ENCODE data around the gene MICALL1. TPM values are rescaled to one million over a fixed set of nuclear protein-coding genes. Genes with fewer than 3 reads are reported as not detected.

The MICALL1 gene
- total and polyA plus RNA-seq, 2 donors, result 5.5 to 13.7 TPM

DNA sequence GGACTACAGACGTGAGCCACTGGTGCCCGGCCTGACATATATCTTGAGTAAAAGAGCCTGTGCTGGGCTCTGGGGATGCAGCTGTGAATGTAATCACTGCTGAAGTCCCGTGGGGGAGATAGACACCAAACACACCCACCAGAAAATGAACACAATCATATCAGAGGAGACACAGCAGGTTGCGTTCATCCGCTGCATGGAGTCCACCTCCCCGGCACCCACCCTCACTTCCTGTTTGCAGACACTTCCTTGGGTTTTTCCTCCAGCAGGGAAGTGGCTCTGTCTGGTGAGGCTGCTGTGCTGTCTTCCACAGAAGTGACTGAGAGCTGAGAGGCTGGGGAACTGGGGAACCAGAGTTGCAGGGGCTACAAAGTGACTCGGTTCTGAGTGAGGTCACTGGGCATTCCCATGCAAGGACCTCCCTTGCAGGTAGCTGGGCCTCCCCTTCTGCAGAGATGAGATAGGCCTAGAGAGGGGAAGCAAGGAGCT lies 7.2 kb downstream of the MICALL1 start:
- Histone ChIP-seq H3K27ac (ENCODE audit: low read depth in 1 of 2, low read length in 1 of 2) (no peak overlapping the region), H3K4me1 (ENCODE audit: control insufficient read depth in 2 of 2, insufficient read depth in 2 of 2, low read length in 2 of 2) (peaks cover 0 to 1% of the 10 kb centered on the region in 2 donors), H3K4me3 (ENCODE audit: low read length in 2 of 2) (no peak overlapping the region), H3K36me3 (ENCODE audit: control insufficient read depth in 2 of 2, insufficient read depth in 2 of 2, low read length in 1 of 2) (peaks cover 19 to 30% of the 10 kb centered on the region in 2 donors), H3K9me3 (ENCODE audit: control insufficient read depth in 2 of 2, insufficient read depth in 1 of 2, low read length in 1 of 2) (no peaks in the 10 kb centered on the region), H3K27me3 (ENCODE audit: control insufficient read depth in 2 of 2, insufficient read depth in 1 of 2, low read length in 1 of 2) (no peaks in the 10 kb centered on the region)
- DNase-seq (ENCODE audit: low read depth in 6 of 9, low spot score in 9 of 9), result no peak
- WGBS, result 94% methylated on average over 7 of the region's 7 CpGs

GRCh38 chr22:37916311-37916710 lies 10.2 kb downstream of the MICALL1 start:
- no peaks in the 10 kb centered on the region for H3K9me3 ChIP-seq (ENCODE audit: control insufficient read depth in 2 of 2, insufficient read depth in 1 of 2, low read length in 1 of 2)
- H3K4me1 ChIP-seq (ENCODE audit: control insufficient read depth in 2 of 2, insufficient read depth in 2 of 2, low read length in 2 of 2), result peaks cover 0 to 3% of the 10 kb centered on the region in 2 donors
- peaks cover 19 to 40% of the 10 kb centered on the region in 2 donors for H3K36me3 ChIP-seq (ENCODE audit: control insufficient read depth in 2 of 2, insufficient read depth in 2 of 2, low read length in 1 of 2)
- H3K27ac ChIP-seq (ENCODE audit: low read depth in 1 of 2, low read length in 1 of 2), result no peak overlapping the region
- 96% methylated on average over 5 of the region's 5 CpGs for WGBS
- no peak for DNase-seq (ENCODE audit: low read depth in 6 of 9, low spot score in 9 of 9)
- no peak overlapping the region for H3K4me3 ChIP-seq (ENCODE audit: low read length in 2 of 2)
- H3K27me3 ChIP-seq (ENCODE audit: control insufficient read depth in 2 of 2, insufficient read depth in 1 of 2, low read length in 1 of 2), result no peaks in the 10 kb centered on the region

GRCh38 chr22:37917874-37918548 lies 11.9 kb downstream of the MICALL1 start:
- WGBS, result 90% methylated on average over 4 of the region's 4 CpGs
- no peak for DNase-seq (ENCODE audit: low read depth in 6 of 9, low spot score in 9 of 9)
- no peak overlapping the region for H3K27ac ChIP-seq (ENCODE audit: low read depth in 1 of 2, low read length in 1 of 2)
- H3K36me3 ChIP-seq (ENCODE audit: control insufficient read depth in 2 of 2, insufficient read depth in 2 of 2, low read length in 1 of 2), result peaks cover 26 to 35% of the 10 kb centered on the region in 2 donors
- no peaks in the 10 kb centered on the region for H3K9me3 ChIP-seq (ENCODE audit: control insufficient read depth in 2 of 2, insufficient read depth in 1 of 2, low read length in 1 of 2)
- H3K27me3 ChIP-seq (ENCODE audit: control insufficient read depth in 2 of 2, insufficient read depth in 1 of 2, low read length in 1 of 2), result no peaks in the 10 kb centered on the region
- peaks cover 0 to 3% of the 10 kb centered on the region in 2 donors for H3K4me1 ChIP-seq (ENCODE audit: control insufficient read depth in 2 of 2, insufficient read depth in 2 of 2, low read length in 2 of 2)
- no peak overlapping the region for H3K4me3 ChIP-seq (ENCODE audit: low read length in 2 of 2)

DNA sequence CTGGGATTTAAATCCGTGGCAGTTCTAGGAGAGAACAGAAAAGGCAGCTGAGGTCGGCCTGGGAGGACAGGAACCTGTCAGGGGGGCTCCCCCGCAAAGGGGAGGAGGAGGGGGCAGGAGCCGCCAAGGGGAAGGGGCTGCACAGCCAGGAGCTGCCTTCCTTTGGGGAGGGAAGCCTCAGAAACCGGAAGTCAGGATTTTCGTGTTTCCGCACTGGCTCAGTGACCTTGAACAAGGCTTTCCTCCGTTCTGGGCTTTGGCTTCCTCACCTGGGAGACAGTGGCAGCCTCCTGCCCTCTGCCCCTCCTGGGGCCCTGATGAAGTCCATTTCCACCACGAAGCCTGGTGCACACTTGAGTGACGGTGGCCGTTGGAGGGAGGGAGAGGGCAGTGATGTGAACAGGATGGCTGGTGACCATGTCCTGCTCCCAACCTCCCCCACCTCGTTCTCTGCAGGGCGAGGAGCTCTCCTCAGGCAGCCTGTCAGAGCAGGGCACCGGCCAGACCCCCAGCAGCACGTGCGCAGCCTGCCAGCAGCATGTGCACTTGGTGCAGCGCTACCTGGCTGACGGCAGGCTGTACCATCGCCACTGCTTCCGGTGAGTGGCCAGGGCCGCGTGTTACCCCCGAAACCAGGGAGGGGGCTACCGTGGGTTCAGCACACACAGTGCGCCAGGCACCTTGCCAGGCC lies 12.6 kb downstream of the MICALL1 start:
- 96% methylated on average over 25 of the region's 25 CpGs for WGBS
- H3K27me3 ChIP-seq (ENCODE audit: control insufficient read depth in 2 of 2, insufficient read depth in 1 of 2, low read length in 1 of 2), result no peaks in the 10 kb centered on the region
- no peak overlapping the region for H3K27ac ChIP-seq (ENCODE audit: low read depth in 1 of 2, low read length in 1 of 2)
- H3K4me3 ChIP-seq (ENCODE audit: low read length in 2 of 2), result no peak overlapping the region
- no peak for DNase-seq (ENCODE audit: low read depth in 6 of 9, low spot score in 9 of 9)
- H3K36me3 ChIP-seq (ENCODE audit: control insufficient read depth in 2 of 2, insufficient read depth in 2 of 2, low read length in 1 of 2), result peaks cover 22 to 35% of the 10 kb centered on the region in 2 donors
- H3K9me3 ChIP-seq (ENCODE audit: control insufficient read depth in 2 of 2, insufficient read depth in 1 of 2, low read length in 1 of 2), result no peaks in the 10 kb centered on the region
- H3K4me1 ChIP-seq (ENCODE audit: control insufficient read depth in 2 of 2, insufficient read depth in 2 of 2, low read length in 2 of 2), result peaks cover 0 to 3% of the 10 kb centered on the region in 2 donors

DNA sequence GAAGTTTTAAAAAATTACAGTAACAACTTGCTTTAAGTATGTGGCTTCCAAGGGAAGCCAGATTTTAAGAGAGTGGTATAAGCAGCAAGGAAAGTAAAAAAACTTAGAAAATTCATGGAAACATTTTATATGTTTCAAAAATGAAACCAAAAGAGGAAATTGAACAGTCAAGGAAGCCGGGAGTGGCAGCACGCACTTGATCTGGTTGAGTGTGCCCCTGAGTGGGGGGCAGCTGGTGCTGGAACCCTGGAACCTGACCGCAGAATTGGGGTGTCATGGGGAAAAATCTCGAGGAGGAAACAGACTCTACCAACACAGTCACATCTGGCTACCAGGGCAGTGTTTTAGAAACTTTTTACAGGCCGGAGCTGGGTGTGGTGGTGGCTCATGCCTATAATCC lies 14.0 kb downstream of the MICALL1 start:
- no peak for DNase-seq (ENCODE audit: low read depth in 6 of 9, low spot score in 9 of 9)
- H3K27ac ChIP-seq (ENCODE audit: low read depth in 1 of 2, low read length in 1 of 2), result no peak overlapping the region
- 25% methylated on average over 5 of the region's 5 CpGs for WGBS
- no peak overlapping the region for H3K4me3 ChIP-seq (ENCODE audit: low read length in 2 of 2)
- peaks cover 0 to 3% of the 10 kb centered on the region in 2 donors for H3K4me1 ChIP-seq (ENCODE audit: control insufficient read depth in 2 of 2, insufficient read depth in 2 of 2, low read length in 2 of 2)
- H3K27me3 ChIP-seq (ENCODE audit: control insufficient read depth in 2 of 2, insufficient read depth in 1 of 2, low read length in 1 of 2), result no peaks in the 10 kb centered on the region
- H3K9me3 ChIP-seq (ENCODE audit: control insufficient read depth in 2 of 2, insufficient read depth in 1 of 2, low read length in 1 of 2), result no peaks in the 10 kb centered on the region
- peaks cover 22 to 39% of the 10 kb centered on the region in 2 donors for H3K36me3 ChIP-seq (ENCODE audit: control insufficient read depth in 2 of 2, insufficient read depth in 2 of 2, low read length in 1 of 2)

DNA sequence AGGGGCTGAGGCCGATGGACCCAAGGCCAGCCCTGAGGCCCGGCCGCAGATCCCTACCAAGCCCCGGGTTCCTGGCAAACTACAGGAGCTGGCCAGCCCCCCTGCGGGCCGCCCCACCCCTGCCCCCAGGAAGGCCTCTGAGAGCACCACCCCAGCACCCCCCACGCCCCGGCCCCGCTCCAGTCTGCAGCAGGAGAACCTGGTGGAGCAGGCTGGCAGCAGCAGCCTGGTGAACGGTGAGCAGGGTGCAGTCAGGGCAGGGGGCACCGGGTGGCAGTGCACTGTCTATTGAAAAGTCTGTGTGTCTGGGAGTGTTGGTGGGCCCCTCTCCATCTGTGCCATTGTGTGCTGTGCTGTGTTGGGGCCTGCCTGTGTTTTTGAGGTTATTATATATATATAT lies 16.1 kb downstream of the MICALL1 start:
- Histone ChIP-seq H3K4me1 (ENCODE audit: control insufficient read depth in 2 of 2, insufficient read depth in 2 of 2, low read length in 2 of 2) (peaks cover 0 to 3% of the 10 kb centered on the region in 2 donors), H3K27ac (ENCODE audit: low read depth in 1 of 2, low read length in 1 of 2) (no peak overlapping the region), H3K9me3 (ENCODE audit: control insufficient read depth in 2 of 2, insufficient read depth in 1 of 2, low read length in 1 of 2) (no peaks in the 10 kb centered on the region), H3K4me3 (ENCODE audit: low read length in 2 of 2) (no peak overlapping the region), H3K36me3 (ENCODE audit: control insufficient read depth in 2 of 2, insufficient read depth in 2 of 2, low read length in 1 of 2) (peaks cover 23 to 46% of the 10 kb centered on the region in 2 donors), H3K27me3 (ENCODE audit: control insufficient read depth in 2 of 2, insufficient read depth in 1 of 2, low read length in 1 of 2) (no peaks in the 10 kb centered on the region)
- 97% methylated on average over 11 of the region's 11 CpGs for WGBS
- DNase-seq (ENCODE audit: low read depth in 6 of 9, low spot score in 9 of 9), result no peak

- H3K27me3 ChIP-seq (ENCODE audit: control insufficient read depth in 2 of 2, insufficient read depth in 1 of 2, low read length in 1 of 2), result no peaks in the 10 kb centered on the region
- no peak for DNase-seq (ENCODE audit: low read depth in 6 of 9, low spot score in 9 of 9)
- no peak overlapping the region for H3K4me3 ChIP-seq (ENCODE audit: low read length in 2 of 2)
- H3K9me3 ChIP-seq (ENCODE audit: control insufficient read depth in 2 of 2, insufficient read depth in 1 of 2, low read length in 1 of 2), result no peaks in the 10 kb centered on the region
- 97% methylated on average over 4 of the region's 4 CpGs for WGBS
- no peak overlapping the region for H3K27ac ChIP-seq (ENCODE audit: low read depth in 1 of 2, low read length in 1 of 2)
- peaks cover 17 to 33% of the 10 kb centered on the region in 2 donors for H3K36me3 ChIP-seq (ENCODE audit: control insufficient read depth in 2 of 2, insufficient read depth in 2 of 2, low read length in 1 of 2)
- H3K4me1 ChIP-seq (ENCODE audit: control insufficient read depth in 2 of 2, insufficient read depth in 2 of 2, low read length in 2 of 2), result no peaks in the 10 kb centered on the region
These were observed 17.8 kb downstream of the MICALL1 start for GRCh38 chr22:37923927-37924326.

DNA sequence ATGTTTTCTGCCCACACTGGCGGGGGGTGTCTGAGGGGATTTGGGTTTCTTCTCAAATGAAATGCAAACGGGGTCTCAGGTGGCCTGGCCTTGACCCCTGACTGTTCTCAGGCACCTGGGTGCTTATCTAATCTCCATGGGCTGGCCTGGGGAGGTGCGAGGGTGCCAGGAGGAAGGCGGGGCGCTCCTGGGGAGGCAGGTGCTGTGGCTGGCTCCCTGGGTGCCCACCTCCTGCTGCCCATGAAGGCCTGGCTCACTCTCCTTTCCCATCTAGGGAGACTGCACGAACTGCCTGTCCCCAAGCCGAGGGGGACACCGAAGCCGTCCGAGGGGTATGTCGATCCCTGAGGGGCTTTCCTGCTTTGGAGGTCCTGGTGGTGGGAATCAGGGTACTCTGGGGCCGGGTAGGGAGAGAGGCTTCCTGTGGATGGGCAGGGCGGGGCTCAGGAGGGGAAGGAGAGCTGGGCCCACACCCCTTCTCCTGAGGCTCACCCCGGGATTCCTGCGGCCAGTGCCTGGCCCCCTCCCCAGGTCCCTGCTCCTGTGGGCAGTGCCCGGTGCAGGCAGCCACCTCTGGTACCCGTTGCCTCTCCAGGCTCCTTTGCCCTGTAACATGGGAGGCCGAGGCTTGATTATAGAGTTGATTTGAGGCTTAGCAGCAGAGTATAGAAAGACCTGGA lies 18.4 kb downstream of the MICALL1 start:
- H3K27me3 ChIP-seq (ENCODE audit: control insufficient read depth in 2 of 2, insufficient read depth in 1 of 2, low read length in 1 of 2), result no peaks in the 10 kb centered on the region
- no peak for DNase-seq (ENCODE audit: low read depth in 6 of 9, low spot score in 9 of 9)
- H3K36me3 ChIP-seq (ENCODE audit: control insufficient read depth in 2 of 2, insufficient read depth in 2 of 2, low read length in 1 of 2), result peaks cover 17 to 31% of the 10 kb centered on the region in 2 donors
- no peaks in the 10 kb centered on the region for H3K9me3 ChIP-seq (ENCODE audit: control insufficient read depth in 2 of 2, insufficient read depth in 1 of 2, low read length in 1 of 2)
- no peaks in the 10 kb centered on the region for H3K4me1 ChIP-seq (ENCODE audit: control insufficient read depth in 2 of 2, insufficient read depth in 2 of 2, low read length in 2 of 2)
- no peak overlapping the region for H3K27ac ChIP-seq (ENCODE audit: low read depth in 1 of 2, low read length in 1 of 2)
- H3K4me3 ChIP-seq (ENCODE audit: low read length in 2 of 2), result no peak overlapping the region
- WGBS, result 97% methylated on average over 18 of the region's 18 CpGs

- Histone ChIP-seq H3K9me3 (ENCODE audit: control insufficient read depth in 2 of 2, insufficient read depth in 1 of 2, low read length in 1 of 2) (no peaks in the 10 kb centered on the region), H3K4me1 (ENCODE audit: control insufficient read depth in 2 of 2, insufficient read depth in 2 of 2, low read length in 2 of 2) (no peaks in the 10 kb centered on the region), H3K27ac (ENCODE audit: low read depth in 1 of 2, low read length in 1 of 2) (no peak overlapping the region), H3K4me3 (ENCODE audit: low read length in 2 of 2) (no peak overlapping the region), H3K36me3 (ENCODE audit: control insufficient read depth in 2 of 2, insufficient read depth in 2 of 2, low read length in 1 of 2) (peaks cover 17 to 37% of the 10 kb centered on the region in 2 donors), H3K27me3 (ENCODE audit: control insufficient read depth in 2 of 2, insufficient read depth in 1 of 2, low read length in 1 of 2) (no peaks in the 10 kb centered on the region)
- WGBS, result 95% methylated on average over 3 of the region's 3 CpGs
- DNase-seq (ENCODE audit: low read depth in 6 of 9, low spot score in 9 of 9), result no peak
These were observed 19.2 kb downstream of the MICALL1 start for GRCh38 chr22:37925330-37925729.

All from thymus (tissue), 11 donors.